ENCODE results near the gene SIGLEC8.

DNA sequence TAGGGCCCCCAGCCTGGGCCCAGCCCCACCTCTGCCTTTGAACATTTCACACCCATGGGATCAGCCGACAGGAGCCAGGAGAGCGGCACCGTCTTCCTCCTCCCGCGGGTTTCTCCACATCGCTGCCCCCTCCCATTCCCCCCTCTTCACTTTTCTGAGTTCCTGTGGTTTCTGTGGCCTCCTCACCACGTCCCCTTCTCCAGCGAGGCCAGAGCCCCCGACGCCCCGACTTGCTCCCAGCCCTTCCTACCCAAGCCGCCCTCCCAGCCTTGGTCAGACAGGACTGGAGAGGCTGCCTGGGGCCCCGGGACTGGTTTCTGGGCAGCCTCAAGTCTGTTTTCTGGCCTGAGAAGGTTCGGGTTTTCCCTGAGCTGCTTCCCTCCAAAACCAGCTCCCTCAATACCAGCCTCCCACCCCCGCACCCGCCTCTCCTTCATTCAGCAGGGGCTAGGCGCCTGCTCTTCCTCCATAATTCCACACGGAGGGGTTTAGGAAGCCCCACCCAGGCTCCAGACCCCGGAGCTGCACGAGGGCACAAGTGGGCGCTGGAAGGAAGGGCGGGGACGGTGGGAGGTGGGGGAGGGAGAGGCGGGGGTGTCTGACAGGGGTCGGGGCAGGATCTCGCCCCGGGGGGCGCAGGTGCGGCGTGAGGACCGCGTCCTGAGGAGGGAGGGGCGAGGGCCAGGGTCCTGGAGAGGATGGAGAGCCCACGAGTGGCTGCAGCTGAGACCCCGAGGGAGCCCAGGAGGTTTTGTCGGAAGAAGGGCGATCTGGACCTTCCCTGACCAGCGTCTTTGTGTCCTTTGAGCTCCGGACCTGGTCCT lies 36.8 kb downstream of the SIGLEC8 start:
- TF ChIP-seq, protein P1, sequence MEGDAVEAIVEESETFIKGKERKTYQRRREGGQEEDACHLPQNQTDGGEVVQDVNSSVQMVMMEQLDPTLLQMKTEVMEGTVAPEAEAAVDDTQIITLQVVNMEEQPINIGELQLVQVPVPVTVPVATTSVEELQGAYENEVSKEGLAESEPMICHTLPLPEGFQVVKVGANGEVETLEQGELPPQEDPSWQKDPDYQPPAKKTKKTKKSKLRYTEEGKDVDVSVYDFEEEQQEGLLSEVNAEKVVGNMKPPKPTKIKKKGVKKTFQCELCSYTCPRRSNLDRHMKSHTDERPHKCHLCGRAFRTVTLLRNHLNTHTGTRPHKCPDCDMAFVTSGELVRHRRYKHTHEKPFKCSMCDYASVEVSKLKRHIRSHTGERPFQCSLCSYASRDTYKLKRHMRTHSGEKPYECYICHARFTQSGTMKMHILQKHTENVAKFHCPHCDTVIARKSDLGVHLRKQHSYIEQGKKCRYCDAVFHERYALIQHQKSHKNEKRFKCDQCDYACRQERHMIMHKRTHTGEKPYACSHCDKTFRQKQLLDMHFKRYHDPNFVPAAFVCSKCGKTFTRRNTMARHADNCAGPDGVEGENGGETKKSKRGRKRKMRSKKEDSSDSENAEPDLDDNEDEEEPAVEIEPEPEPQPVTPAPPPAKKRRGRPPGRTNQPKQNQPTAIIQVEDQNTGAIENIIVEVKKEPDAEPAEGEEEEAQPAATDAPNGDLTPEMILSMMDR (conservative IDR thresholded peaks at IDR 0.05): no peak
- no peak for TF ChIP-seq ZFX (IDR thresholded peaks at IDR 0.05)

All from C4-2B (cell line).